OCI-LY7 (cell line): ENCODE measurements around the gene MKRN1. TPM values are rescaled to one million over a fixed set of nuclear protein-coding genes. Genes with fewer than 3 reads are reported as not detected.

Experiments
- BruUV-seq: library from RNA; stranded (reverse); fragments of 400-500 nt; replicated peaks from 2 replicates; lab custom pipeline; 2021; lab: Mats Ljungman, UMichigan
- CTCF ChIA-PET: fragments of 300-600 bp; sonication (Branson Sonifier 250); formaldehyde crosslinking; loops from one replicate; lab custom pipeline; 2022; ENCODE audit warnings: antibody characterized with exemption; ENCODE audit not compliant: unreplicated experiment; lab: Charles Lee
- POLR2A ChIA-PET: fragments of 300-600 bp; sonication (Branson Sonifier 250); formaldehyde crosslinking; loops from one replicate; lab custom pipeline; 2022; ENCODE audit warnings: antibody characterized with exemption; lab: Charles Lee
- DNase-seq: peaks from one replicate; pipeline ENCODE4 v3.0.0-alpha.2; 2015; ENCODE audit warnings: low spot score
- H2AFZ ChIP-seq: fragments of 200-600 bp; sonication (generic), shearing (Covaris generic); 2 replicates; pipeline ENCODE4 v1.6.1; 2014; ENCODE audit warnings: mild to moderate bottlenecking, antibody characterized with exemption, low read length, moderate library complexity
- H3K27ac ChIP-seq: fragments of 200-600 bp; sonication (generic); 2 replicates; pipeline ENCODE4 v1.5.1; 2014; ENCODE audit warnings: mixed run types, low read depth, mild to moderate bottlenecking, moderate library complexity, low read length, inconsistent platforms; ENCODE audit not compliant: poor library complexity, severe bottlenecking
- H3K36me3 ChIP-seq: fragments of 200-600 bp; sonication (generic); 2 replicates; pipeline ENCODE4 v1.6.1; 2014; ENCODE audit warnings: mild to moderate bottlenecking, antibody characterized with exemption, low read length, moderate library complexity, mixed read lengths; ENCODE audit not compliant: insufficient read depth
- H3K4me1 ChIP-seq: fragments of 200-600 bp; sonication (generic); 2 replicates; pipeline ENCODE4 v1.5.1; 2014; ENCODE audit warnings: mild to moderate bottlenecking, low read length; ENCODE audit not compliant: insufficient read depth, poor library complexity, severe bottlenecking
- H3K4me2 ChIP-seq: fragments of 200-600 bp; sonication (generic); 2 replicates; pipeline ENCODE4 v1.6.1; 2014; ENCODE audit warnings: mild to moderate bottlenecking, low read length
- H3K4me3 ChIP-seq: fragments of 200-600 bp; sonication (generic); 2 replicates; pipeline ENCODE4 v1.5.1; 2014; ENCODE audit warnings: mild to moderate bottlenecking, low read depth, low read length; ENCODE audit not compliant: poor library complexity, severe bottlenecking
- H3K79me2 ChIP-seq: fragments of 200-600 bp; sonication (generic); 2 replicates; pipeline ENCODE4 v1.6.1; 2016; ENCODE audit warnings: low read depth, mild to moderate bottlenecking, low read length, moderate library complexity, mixed read lengths; ENCODE audit not compliant: insufficient read depth
- H3K9me2 ChIP-seq: fragments of 200-600 bp; sonication (generic); 2 replicates; pipeline ENCODE4 v1.6.1; 2016; ENCODE audit warnings: mild to moderate bottlenecking, low read length, mixed read lengths; ENCODE audit not compliant: insufficient read depth
- H3K9me3 ChIP-seq: fragments of 200-600 bp; sonication (generic); 2 replicates; pipeline ENCODE4 v1.6.1; 2014; ENCODE audit warnings: mild to moderate bottlenecking, mixed run types, low read length, mixed read lengths
- H4K20me1 ChIP-seq: fragments of 200-600 bp; sonication (generic); 2 replicates; pipeline ENCODE4 v1.6.1; 2014; ENCODE audit warnings: mild to moderate bottlenecking, antibody characterized with exemption, low read length, moderate library complexity, mixed read lengths; ENCODE audit not compliant: insufficient read depth
- CTCF ChIP-seq: fragments of 200-600 bp; sonication (generic); conservative IDR thresholded peaks from 2 replicates; pipeline ENCODE4 v1.5.1; 2014; ENCODE audit warnings: mild to moderate bottlenecking, antibody characterized with exemption, low read length, moderate library complexity, mixed read lengths
- EZH2phosphoT487 ChIP-seq: fragments of 200-600 bp; sonication (generic); IDR thresholded peaks from 2 replicates; pipeline ENCODE4 v1.6.1; 2018; ENCODE audit warnings: low read depth, borderline replicate concordance, mild to moderate bottlenecking, mixed run types, antibody characterized with exemption, low read length, moderate library complexity, mixed read lengths
- intact Hi-C: fragments of 100-400 bp; cut with micrococcal nuclease; formaldehyde crosslinking; loops from one replicate; pipeline ENCODE4 v1.10.0; 2022; ENCODE audit not compliant: unreplicated experiment
- total RNA-seq, 2 experiments: library from RNA; depleted of rRNA in 1 of 2; stranded (reverse); fragments of >200 nt in 1 of 2; shearing (Covaris generic) in 1 of 2; gene quantifications; 2 replicates each; pipeline ENCODE4 v1.2.3, GENCODE V29; 2014 to 2022

MKRN1 gene
- total RNA-seq, 2 experiments from 2014 or later, result 26.4 to 48.0 TPM

- no TSS peak for BruUV-seq
- no peaks in the 10 kb centered on the region for H3K79me2 ChIP-seq
- H2AFZ ChIP-seq, result no peak overlapping the region
- no peak for TF ChIP-seq CTCF
- TF ChIP-seq EZH2phosphoT487, result no peak
- DNase-seq, result no peak
- ChIA-PET CTCF (interaction anchor here (1.1 kb wide), 1 partner anchor 66 kb away, joined by 3 read pairs; no protein-coding TSS in a partner anchor), POLR2A (interaction anchor here (0.6 kb wide), 1 partner anchor 390 kb away, joined by 6 read pairs; no protein-coding TSS in a partner anchor)
- intact Hi-C loops, result no loop called here
- H3K4me1 ChIP-seq, result no peaks in the 10 kb centered on the region
- no peak overlapping the region for H3K4me3 ChIP-seq
- H4K20me1 ChIP-seq, result no peaks in the 10 kb centered on the region
- H3K4me2 ChIP-seq, result no peak overlapping the region
- no peaks in the 10 kb centered on the region for H3K9me2 ChIP-seq
- no peak overlapping the region for H3K27ac ChIP-seq
- no peaks in the 10 kb centered on the region for H3K9me3 ChIP-seq
- no peaks in the 10 kb centered on the region for H3K36me3 ChIP-seq
These were observed 38.7 kb downstream of the MKRN1 start for GRCh38 chr7:140440593-140440992.

- no peaks in the 10 kb centered on the region for H3K9me2 ChIP-seq
- BruUV-seq, result no TSS peak
- no peak overlapping the region for H3K27ac ChIP-seq
- TF ChIP-seq CTCF, result no peak
- TF ChIP-seq EZH2phosphoT487, result no peak
- H3K4me3 ChIP-seq, result no peak overlapping the region
- CTCF ChIA-PET, result interaction anchor here (0.5 kb wide), 1 partner anchor 39 kb away, joined by 4 read pairs; no protein-coding TSS in a partner anchor
- no peaks in the 10 kb centered on the region for H3K4me1 ChIP-seq
- no peak overlapping the region for H2AFZ ChIP-seq
- H3K9me3 ChIP-seq, result no peaks in the 10 kb centered on the region
- POLR2A ChIA-PET, result interaction anchor here (0.6 to 1.5 kb wide), 2 partner anchors 62 to 221 kb away, joined by 3 read pairs; no protein-coding TSS in a partner anchor
- no peaks in the 10 kb centered on the region for H4K20me1 ChIP-seq
- DNase-seq, result no peak
- intact Hi-C loops, result no loop called here
- H3K79me2 ChIP-seq, result no peaks in the 10 kb centered on the region
- H3K36me3 ChIP-seq, result no peaks in the 10 kb centered on the region
- no peak overlapping the region for H3K4me2 ChIP-seq
These were observed 39.9 kb downstream of the MKRN1 start for GRCh38 chr7:140439359-140439758.

GRCh38 chr7:140435252-140435895 is 43.9 kb downstream of the MKRN1 start:
- Histone ChIP-seq H3K4me3 (no peak overlapping the region), H3K36me3 (no peaks in the 10 kb centered on the region), H3K4me1 (no peaks in the 10 kb centered on the region), H3K9me2 (no peaks in the 10 kb centered on the region), H4K20me1 (no peaks in the 10 kb centered on the region), H3K9me3 (no peaks in the 10 kb centered on the region), H2AFZ (no peak overlapping the region), H3K4me2 (no peak overlapping the region), H3K27ac (no peak overlapping the region), H3K79me2 (no peaks in the 10 kb centered on the region)
- TF ChIP-seq CTCF, result no peak
- no peak for TF ChIP-seq EZH2phosphoT487
- intact Hi-C loops, result no loop called here
- BruUV-seq, result no TSS peak
- POLR2A ChIA-PET, result no interaction called here
- DNase-seq, result no peak
- CTCF ChIA-PET, result no interaction called here
